Measurements from ENCODE around the gene OGA.

DNA sequence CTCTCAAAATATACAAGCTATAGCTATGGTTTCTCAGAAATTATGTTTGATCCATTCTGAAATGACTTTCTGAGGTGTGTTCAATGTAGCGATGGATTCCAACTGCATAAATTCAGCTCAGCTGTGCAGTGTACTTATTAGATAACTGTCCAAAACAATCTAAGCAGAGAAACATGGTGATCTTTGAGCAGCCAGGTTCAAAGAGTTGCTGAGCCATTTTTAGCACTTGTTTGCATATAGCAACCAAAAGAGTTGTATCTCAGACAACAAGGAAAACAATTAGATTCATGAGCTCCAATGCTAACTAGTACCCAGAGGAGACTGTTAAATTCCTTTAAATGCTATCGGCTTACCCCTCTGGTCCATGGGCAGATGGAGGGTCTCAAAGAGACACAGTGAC is 41.3 kb upstream of the OGA start:
- TF ChIP-seq, protein P1, sequence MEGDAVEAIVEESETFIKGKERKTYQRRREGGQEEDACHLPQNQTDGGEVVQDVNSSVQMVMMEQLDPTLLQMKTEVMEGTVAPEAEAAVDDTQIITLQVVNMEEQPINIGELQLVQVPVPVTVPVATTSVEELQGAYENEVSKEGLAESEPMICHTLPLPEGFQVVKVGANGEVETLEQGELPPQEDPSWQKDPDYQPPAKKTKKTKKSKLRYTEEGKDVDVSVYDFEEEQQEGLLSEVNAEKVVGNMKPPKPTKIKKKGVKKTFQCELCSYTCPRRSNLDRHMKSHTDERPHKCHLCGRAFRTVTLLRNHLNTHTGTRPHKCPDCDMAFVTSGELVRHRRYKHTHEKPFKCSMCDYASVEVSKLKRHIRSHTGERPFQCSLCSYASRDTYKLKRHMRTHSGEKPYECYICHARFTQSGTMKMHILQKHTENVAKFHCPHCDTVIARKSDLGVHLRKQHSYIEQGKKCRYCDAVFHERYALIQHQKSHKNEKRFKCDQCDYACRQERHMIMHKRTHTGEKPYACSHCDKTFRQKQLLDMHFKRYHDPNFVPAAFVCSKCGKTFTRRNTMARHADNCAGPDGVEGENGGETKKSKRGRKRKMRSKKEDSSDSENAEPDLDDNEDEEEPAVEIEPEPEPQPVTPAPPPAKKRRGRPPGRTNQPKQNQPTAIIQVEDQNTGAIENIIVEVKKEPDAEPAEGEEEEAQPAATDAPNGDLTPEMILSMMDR (IDR thresholded peaks at IDR 0.05; ENCODE audit: low read depth, low read length, poor library complexity, severe bottlenecking): no peak
- no peak for TF ChIP-seq EZH2phosphoT487 (IDR thresholded peaks at IDR 0.05; ENCODE audit: borderline replicate concordance, low read length)

Measured in DOHH2 (cell line).